ENCODE data around the gene LRRFIP2.

DNA sequence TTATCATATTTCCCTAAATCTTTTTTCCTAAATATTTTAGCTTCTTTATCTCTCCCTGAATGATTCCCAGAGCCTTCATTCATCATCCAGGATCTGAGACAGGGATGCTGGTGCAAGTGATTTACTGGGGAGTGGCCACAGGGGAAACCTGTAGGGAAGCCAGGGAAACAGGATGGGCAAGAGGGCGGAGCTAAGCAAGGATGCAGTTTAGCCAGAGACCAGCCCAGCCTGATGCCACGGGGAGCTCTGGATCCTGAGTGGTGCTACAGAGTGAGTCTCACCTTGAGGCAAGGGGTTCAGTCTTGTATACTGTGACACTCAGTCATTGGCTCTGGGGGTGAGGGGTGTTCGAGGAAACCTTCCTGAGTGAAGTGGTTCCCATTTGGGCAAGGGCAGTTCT lies 39.7 kb upstream of the LRRFIP2 start:
- TF ChIP-seq, protein P1, sequence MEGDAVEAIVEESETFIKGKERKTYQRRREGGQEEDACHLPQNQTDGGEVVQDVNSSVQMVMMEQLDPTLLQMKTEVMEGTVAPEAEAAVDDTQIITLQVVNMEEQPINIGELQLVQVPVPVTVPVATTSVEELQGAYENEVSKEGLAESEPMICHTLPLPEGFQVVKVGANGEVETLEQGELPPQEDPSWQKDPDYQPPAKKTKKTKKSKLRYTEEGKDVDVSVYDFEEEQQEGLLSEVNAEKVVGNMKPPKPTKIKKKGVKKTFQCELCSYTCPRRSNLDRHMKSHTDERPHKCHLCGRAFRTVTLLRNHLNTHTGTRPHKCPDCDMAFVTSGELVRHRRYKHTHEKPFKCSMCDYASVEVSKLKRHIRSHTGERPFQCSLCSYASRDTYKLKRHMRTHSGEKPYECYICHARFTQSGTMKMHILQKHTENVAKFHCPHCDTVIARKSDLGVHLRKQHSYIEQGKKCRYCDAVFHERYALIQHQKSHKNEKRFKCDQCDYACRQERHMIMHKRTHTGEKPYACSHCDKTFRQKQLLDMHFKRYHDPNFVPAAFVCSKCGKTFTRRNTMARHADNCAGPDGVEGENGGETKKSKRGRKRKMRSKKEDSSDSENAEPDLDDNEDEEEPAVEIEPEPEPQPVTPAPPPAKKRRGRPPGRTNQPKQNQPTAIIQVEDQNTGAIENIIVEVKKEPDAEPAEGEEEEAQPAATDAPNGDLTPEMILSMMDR (IDR thresholded peaks at IDR 0.05): no peak
- TF ChIP-seq ZFX (IDR thresholded peaks at IDR 0.05; ENCODE audit: borderline replicate concordance): no peak

All from 22Rv1 (cell line).